ENCODE measurements around the gene S100A7A.

GRCh38 chr1:153379591-153379990 is 36.7 kb upstream of the S100A7A start:
- TF ChIP-seq TSHZ2 (CRISPR knock-in tag; IDR thresholded peaks at IDR 0.05) = no peak
- TF ChIP-seq ZFP30 (CRISPR knock-in tag; IDR thresholded peaks at IDR 0.05) = no peak
- TF ChIP-seq TOX (CRISPR knock-in tag; IDR thresholded peaks at IDR 0.05; ENCODE audit: borderline replicate concordance) = no peak
- no peak for TF ChIP-seq ARNTL (CRISPR knock-in tag; IDR thresholded peaks at IDR 0.05; ENCODE audit: borderline replicate concordance, low read depth)
- TF ChIP-seq ZNF8 (CRISPR knock-in tag; IDR thresholded peaks at IDR 0.05) = no peak
- TF ChIP-seq, protein P1, sequence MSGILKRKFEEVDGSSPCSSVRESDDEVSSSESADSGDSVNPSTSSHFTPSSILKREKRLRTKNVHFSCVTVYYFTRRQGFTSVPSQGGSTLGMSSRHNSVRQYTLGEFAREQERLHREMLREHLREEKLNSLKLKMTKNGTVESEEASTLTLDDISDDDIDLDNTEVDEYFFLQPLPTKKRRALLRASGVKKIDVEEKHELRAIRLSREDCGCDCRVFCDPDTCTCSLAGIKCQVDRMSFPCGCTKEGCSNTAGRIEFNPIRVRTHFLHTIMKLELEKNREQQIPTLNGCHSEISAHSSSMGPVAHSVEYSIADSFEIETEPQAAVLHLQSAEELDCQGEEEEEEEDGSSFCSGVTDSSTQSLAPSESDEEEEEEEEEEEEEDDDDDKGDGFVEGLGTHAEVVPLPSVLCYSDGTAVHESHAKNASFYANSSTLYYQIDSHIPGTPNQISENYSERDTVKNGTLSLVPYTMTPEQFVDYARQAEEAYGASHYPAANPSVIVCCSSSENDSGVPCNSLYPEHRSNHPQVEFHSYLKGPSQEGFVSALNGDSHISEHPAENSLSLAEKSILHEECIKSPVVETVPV (CRISPR knock-in tag; IDR thresholded peaks at IDR 0.05) = no peak
- TF ChIP-seq ESRRG (CRISPR knock-in tag; IDR thresholded peaks at IDR 0.05) = no peak
- TF ChIP-seq CREB5 (CRISPR knock-in tag; IDR thresholded peaks at IDR 0.05; ENCODE audit: low read depth) = no peak
- TF ChIP-seq ISL1 (CRISPR knock-in tag; IDR thresholded peaks at IDR 0.05) = no peak

Data from SK-N-SH treated with all-trans-retinoic acid at 6 μM for 48 hours (cell line).